ENCODE results near the gene INPP5A.

INPP5A gene

DNA sequence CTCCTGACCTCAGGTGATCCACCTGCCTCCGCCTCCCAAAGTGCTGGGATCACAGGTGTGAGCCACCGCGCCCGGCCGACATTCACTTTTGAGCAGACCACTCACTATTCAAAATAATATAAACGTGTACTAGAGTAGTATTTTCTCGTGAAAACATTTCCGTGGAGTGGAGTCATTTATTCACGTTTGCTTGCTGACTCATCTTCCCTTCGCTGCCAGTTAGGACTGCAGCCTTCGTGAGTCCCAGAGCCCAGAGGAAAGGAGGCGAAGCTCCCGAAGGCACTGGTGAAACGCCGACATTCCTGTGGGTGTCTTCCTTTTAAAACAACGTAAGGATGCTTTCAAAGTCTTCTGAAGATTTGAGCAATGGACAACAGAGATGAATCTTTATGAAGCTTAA, 10.9 kb upstream of the INPP5A start:
- Histone ChIP-seq H3K4me3 (ENCODE audit: low read depth, low read length) (no peak overlapping the region), H3K9me3 (ENCODE audit: severe bottlenecking) (no peaks in the 10 kb centered on the region), H3K27ac (no peak overlapping the region), H3K27me3 (ENCODE audit: insufficient read depth, low read depth, severe bottlenecking) (peaks cover 10% of the 10 kb centered on the region), H3K36me3 (no peaks in the 10 kb centered on the region)
- TF ChIP-seq, protein P1, sequence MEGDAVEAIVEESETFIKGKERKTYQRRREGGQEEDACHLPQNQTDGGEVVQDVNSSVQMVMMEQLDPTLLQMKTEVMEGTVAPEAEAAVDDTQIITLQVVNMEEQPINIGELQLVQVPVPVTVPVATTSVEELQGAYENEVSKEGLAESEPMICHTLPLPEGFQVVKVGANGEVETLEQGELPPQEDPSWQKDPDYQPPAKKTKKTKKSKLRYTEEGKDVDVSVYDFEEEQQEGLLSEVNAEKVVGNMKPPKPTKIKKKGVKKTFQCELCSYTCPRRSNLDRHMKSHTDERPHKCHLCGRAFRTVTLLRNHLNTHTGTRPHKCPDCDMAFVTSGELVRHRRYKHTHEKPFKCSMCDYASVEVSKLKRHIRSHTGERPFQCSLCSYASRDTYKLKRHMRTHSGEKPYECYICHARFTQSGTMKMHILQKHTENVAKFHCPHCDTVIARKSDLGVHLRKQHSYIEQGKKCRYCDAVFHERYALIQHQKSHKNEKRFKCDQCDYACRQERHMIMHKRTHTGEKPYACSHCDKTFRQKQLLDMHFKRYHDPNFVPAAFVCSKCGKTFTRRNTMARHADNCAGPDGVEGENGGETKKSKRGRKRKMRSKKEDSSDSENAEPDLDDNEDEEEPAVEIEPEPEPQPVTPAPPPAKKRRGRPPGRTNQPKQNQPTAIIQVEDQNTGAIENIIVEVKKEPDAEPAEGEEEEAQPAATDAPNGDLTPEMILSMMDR (IDR thresholded peaks at IDR 0.05; ENCODE audit: low read depth, low read length), result no peak
- no peak for DNase-seq

- H3K4me3 ChIP-seq (ENCODE audit: low read depth, low read length), result no peak overlapping the region
- no peak for DNase-seq
- TF ChIP-seq, protein P1 (IDR thresholded peaks at IDR 0.05; ENCODE audit: low read depth, low read length), result no peak
- peaks cover 10% of the 10 kb centered on the region for H3K27me3 ChIP-seq (ENCODE audit: insufficient read depth, low read depth, severe bottlenecking)
- no peaks in the 10 kb centered on the region for H3K36me3 ChIP-seq
- H3K27ac ChIP-seq, result no peak overlapping the region
- H3K9me3 ChIP-seq (ENCODE audit: severe bottlenecking), result no peaks in the 10 kb centered on the region
These were observed 10.1 kb upstream of the INPP5A start for GRCh38 chr10:132527339-132528063.

DNA sequence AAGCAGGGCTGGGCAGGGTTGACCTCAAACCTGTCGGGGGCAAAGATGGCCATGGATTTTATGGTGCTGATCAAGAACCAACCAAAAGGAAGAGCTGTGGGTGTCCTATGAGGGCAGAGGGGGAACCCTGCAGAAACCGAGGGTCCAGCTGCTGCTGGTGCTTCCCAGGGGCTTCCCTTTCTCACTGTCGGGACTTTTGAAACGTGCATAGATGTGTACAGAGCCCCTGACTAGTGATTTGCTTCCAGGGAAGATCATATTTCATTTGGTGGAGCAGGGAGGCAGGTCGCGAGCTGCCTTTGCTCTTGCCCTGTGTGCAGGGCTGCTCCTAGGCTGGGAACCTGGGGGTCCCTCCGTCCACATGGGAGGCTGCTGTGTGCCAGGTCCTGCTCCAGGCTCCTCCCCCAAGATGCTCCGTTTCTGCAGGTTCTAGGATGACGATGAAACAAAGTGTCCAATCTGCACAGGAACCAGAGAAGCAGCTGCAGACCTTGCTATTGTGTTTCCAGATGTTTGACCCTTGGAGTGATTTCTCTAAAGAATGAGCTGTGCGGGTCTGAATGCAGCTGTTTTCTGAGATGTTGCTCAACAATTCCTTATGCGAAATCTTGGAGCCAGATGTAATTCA, 9.4 kb upstream of the INPP5A start:
- peaks cover 10% of the 10 kb centered on the region for H3K27me3 ChIP-seq (ENCODE audit: insufficient read depth, low read depth, severe bottlenecking)
- DNase-seq, result no peak
- H3K36me3 ChIP-seq, result no peaks in the 10 kb centered on the region
- no peak overlapping the region for H3K4me3 ChIP-seq (ENCODE audit: low read depth, low read length)
- H3K27ac ChIP-seq, result no peak overlapping the region
- TF ChIP-seq, protein P1 (IDR thresholded peaks at IDR 0.05; ENCODE audit: low read depth, low read length), result no peak
- H3K9me3 ChIP-seq (ENCODE audit: severe bottlenecking), result no peaks in the 10 kb centered on the region

DNA sequence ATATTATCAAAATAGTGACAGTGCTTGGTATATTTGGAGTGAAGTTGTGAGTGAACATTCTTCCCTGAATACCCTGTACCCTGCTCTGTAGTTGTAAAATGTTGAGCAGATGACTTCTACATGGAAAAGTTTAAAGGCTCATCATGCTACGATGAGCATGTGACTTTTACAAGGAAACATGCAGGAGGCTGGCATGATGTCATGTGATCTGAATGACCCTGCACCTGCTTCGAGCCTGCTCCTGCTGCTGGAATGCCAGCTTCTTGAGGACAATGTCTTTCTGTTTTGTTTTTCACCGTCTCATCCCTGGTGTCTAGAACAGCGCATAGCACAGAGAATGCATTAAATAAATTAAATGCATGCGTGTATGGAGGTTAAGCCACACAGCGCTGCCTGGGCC, 5.4 kb upstream of the INPP5A start:
- TF ChIP-seq, protein P1 (IDR thresholded peaks at IDR 0.05; ENCODE audit: low read depth, low read length), result no peak
- no peak for DNase-seq
- H3K4me3 ChIP-seq (ENCODE audit: low read depth, low read length), result no peak overlapping the region
- H3K27ac ChIP-seq, result no peak overlapping the region
- H3K27me3 ChIP-seq (ENCODE audit: insufficient read depth, low read depth, severe bottlenecking), result peaks cover 10% of the 10 kb centered on the region
- H3K36me3 ChIP-seq, result no peaks in the 10 kb centered on the region
- H3K9me3 ChIP-seq (ENCODE audit: severe bottlenecking), result no peaks in the 10 kb centered on the region

GRCh38 chr10:132532749-132533560, 4.6 kb upstream of the INPP5A start:
- DNase-seq, result no peak
- Histone ChIP-seq H3K9me3 (ENCODE audit: severe bottlenecking) (no peaks in the 10 kb centered on the region), H3K36me3 (no peaks in the 10 kb centered on the region), H3K27ac (no peak overlapping the region), H3K4me3 (ENCODE audit: low read depth, low read length) (no peak overlapping the region), H3K27me3 (ENCODE audit: insufficient read depth, low read depth, severe bottlenecking) (peaks cover 5% of the 10 kb centered on the region)
- TF ChIP-seq, protein P1 (IDR thresholded peaks at IDR 0.05; ENCODE audit: low read depth, low read length), result no peak

Data from WERI-Rb-1 (cell line).